ENCODE data around the gene NKAPL.

DNA sequence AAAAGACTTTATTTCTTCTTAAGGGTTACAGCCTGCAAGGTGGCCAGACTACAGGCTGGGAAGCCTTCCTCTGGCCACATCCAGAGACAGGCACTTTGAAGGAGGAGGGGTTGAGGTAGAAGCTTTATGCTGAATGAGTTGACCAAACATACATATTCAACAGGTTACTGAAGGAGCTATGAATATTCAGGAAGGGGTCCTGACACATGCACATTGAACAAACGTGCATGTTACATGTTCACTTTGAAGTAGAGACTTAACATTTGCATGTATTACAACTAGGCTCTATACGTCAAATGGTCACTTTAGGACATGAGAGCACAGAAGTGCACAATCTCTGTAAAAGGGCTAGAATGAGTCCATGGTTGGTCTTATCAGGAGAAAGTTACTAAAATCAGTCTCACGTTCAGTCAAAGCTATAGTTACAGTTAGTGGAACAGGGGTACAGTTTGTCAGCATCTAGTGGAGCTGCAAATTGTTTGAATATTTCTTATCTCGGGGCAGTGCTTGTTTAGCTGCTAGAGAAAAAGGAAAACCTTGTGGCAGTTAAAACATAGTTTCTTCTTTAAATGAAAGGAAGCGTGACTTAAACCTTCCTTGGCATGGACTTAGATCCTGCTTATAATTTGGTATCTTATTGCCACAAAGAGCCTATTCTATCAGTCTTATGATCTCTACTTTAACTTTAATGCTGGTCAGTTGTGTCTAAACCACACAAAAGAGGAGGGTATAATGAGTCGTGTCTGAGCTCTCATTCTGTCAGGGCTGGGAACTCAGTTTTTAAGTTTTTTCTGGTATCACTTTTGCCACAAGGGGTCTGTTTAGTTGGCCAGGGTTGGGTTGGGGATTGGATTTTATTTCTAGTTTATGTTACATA is 38.6 kb upstream of the NKAPL start:
- no peak for TF ChIP-seq RAD21 (conservative IDR thresholded peaks at IDR 0.05)
- TF ChIP-seq, protein P1, sequence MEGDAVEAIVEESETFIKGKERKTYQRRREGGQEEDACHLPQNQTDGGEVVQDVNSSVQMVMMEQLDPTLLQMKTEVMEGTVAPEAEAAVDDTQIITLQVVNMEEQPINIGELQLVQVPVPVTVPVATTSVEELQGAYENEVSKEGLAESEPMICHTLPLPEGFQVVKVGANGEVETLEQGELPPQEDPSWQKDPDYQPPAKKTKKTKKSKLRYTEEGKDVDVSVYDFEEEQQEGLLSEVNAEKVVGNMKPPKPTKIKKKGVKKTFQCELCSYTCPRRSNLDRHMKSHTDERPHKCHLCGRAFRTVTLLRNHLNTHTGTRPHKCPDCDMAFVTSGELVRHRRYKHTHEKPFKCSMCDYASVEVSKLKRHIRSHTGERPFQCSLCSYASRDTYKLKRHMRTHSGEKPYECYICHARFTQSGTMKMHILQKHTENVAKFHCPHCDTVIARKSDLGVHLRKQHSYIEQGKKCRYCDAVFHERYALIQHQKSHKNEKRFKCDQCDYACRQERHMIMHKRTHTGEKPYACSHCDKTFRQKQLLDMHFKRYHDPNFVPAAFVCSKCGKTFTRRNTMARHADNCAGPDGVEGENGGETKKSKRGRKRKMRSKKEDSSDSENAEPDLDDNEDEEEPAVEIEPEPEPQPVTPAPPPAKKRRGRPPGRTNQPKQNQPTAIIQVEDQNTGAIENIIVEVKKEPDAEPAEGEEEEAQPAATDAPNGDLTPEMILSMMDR (IDR thresholded peaks at IDR 0.05; ENCODE audit: poor library complexity, severe bottlenecking), result no peak
- no peak for TF ChIP-seq POLR2AphosphoS5 (IDR thresholded peaks at IDR 0.05)
- TF ChIP-seq EZH2 (IDR thresholded peaks at IDR 0.05; ENCODE audit: borderline replicate concordance, insufficient read depth, low read length, poor library complexity, severe bottlenecking), result no peak
